ENCODE measurements around the gene PDE4A. TPM values are rescaled to one million over a fixed set of nuclear protein-coding genes. Genes with fewer than 3 reads are reported as not detected.
"Not testable (repeated sequence)": the region's sequence is repeated elsewhere in the genome, so short reads cannot be mapped to it uniquely, and the experiment has no call there.

PDE4A gene
- total and polyA plus RNA-seq, 2 donors (not counting 1 experiment from before 2014, with no cell fraction given), result 3.6 to 4.1 TPM

DNA sequence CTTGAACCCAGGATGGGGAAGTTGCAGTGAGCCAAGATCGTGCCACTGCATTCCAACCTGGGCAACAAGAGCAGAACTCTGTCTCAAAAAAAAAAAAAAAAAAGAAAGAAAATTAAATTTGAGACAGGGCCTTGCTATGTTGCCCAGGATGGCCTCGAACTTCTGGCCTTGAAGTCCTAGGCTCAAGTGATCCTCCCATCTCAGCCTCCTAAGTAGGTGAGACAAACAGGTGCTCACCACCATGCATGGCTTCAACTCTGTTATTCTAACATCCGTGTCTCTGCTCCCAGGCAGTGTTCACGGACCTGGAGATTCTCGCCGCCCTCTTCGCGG lies 40.3 kb downstream of the PDE4A start:
- no peaks in the 10 kb centered on the region for H3K27me3 ChIP-seq (ENCODE audit: control insufficient read depth, insufficient read depth, low read length)
- no peak overlapping the region for H3K9ac ChIP-seq (ENCODE audit: insufficient read depth, low read length)
- DNase-seq (ENCODE audit: low read depth in 2 of 2), result no peak
- H2AFZ ChIP-seq (ENCODE audit: low read length), result no peak overlapping the region
- no peak overlapping the region for H3K4me2 ChIP-seq (ENCODE audit: extremely low read depth, insufficient read depth, low read length)
- no peaks in the 10 kb centered on the region for H3K4me1 ChIP-seq (ENCODE audit: control insufficient read depth, extremely low read depth, insufficient read depth, low read length)
- H3K9me3 ChIP-seq (ENCODE audit: control insufficient read depth, insufficient read depth, low read depth, low read length), result no peaks in the 10 kb centered on the region
- H3K79me2 ChIP-seq (ENCODE audit: control insufficient read depth, insufficient read depth, low read length), result no peaks in the 10 kb centered on the region
- H3K4me3 ChIP-seq (replicated peaks in 1 of 4; ENCODE audit: control extremely low read depth in 1 of 4, insufficient read depth in 1 of 4, low read depth in 3 of 4, low read length in 4 of 4), result no peak overlapping the region
- no peaks in the 10 kb centered on the region for H4K20me1 ChIP-seq (ENCODE audit: control insufficient read depth, extremely low read depth, insufficient read depth, low read length)
- H3K36me3 ChIP-seq (ENCODE audit: control insufficient read depth, insufficient read depth, low read length), result peaks cover 3% of the 10 kb centered on the region
- TF ChIP-seq, protein P1, sequence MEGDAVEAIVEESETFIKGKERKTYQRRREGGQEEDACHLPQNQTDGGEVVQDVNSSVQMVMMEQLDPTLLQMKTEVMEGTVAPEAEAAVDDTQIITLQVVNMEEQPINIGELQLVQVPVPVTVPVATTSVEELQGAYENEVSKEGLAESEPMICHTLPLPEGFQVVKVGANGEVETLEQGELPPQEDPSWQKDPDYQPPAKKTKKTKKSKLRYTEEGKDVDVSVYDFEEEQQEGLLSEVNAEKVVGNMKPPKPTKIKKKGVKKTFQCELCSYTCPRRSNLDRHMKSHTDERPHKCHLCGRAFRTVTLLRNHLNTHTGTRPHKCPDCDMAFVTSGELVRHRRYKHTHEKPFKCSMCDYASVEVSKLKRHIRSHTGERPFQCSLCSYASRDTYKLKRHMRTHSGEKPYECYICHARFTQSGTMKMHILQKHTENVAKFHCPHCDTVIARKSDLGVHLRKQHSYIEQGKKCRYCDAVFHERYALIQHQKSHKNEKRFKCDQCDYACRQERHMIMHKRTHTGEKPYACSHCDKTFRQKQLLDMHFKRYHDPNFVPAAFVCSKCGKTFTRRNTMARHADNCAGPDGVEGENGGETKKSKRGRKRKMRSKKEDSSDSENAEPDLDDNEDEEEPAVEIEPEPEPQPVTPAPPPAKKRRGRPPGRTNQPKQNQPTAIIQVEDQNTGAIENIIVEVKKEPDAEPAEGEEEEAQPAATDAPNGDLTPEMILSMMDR (conservative IDR thresholded peaks at IDR 0.05 in 1 of 2, IDR thresholded peaks at IDR 0.05 in 1 of 2; ENCODE audit: low read depth in 1 of 2, low read length in 2 of 2), result no peak
- no peak for TF ChIP-seq EZH2 (IDR thresholded peaks at IDR 0.05; ENCODE audit: low read length, missing control alignments)
- H3K27ac ChIP-seq (ENCODE audit: insufficient read depth, low read length), result no peak overlapping the region

DNA sequence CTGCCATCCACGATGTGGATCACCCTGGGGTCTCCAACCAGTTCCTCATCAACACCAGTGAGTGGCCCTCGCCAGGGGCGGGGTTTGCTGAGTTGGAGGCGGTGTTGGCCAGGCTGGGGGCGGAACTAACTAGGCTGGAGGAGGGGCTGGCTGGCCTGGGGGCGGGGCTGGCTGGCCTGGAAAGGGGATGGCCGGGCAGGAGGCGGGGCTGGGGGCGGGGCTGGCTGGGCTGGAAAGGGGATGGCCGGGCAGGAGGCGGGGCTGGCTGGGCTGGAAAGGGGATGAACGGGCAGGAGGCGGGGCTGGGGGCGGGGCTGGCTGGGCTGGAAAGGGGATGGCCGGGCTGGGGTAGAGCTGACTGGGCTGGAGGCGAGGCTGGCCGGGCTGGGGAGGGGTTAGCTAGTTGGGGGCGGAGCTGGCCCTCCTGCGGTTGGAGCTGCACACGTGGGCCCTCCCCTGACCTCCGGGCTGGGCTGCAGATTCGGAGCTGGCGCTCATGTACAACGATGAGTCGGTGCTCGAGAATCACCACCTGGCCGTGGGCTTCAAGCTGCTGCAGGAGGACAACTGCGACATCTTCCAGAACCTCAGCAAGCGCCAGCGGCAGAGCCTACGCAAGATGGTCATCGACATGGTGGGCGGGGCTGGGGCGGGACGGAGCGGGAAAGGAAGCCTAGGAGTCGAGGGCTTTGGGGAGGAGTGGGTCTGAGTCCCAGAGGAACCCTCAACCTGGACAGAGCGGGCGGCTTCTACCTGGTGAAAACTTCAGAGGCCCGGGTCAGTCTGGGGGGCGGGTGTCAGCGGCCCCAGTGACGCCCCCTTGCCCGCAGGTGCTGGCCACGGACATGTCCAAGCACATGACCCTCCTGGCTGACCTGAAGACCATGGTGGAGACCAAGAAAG lies 41.0 kb downstream of the PDE4A start:
- DNase-seq (ENCODE audit: low read depth in 2 of 2), result peak; percentile 88
- H3K4me1 ChIP-seq (ENCODE audit: control insufficient read depth, extremely low read depth, insufficient read depth, low read length), result no peaks in the 10 kb centered on the region
- no peaks in the 10 kb centered on the region for H3K9me3 ChIP-seq (ENCODE audit: control insufficient read depth, insufficient read depth, low read depth, low read length)
- H4K20me1 ChIP-seq (ENCODE audit: control insufficient read depth, extremely low read depth, insufficient read depth, low read length), result no peaks in the 10 kb centered on the region
- H3K4me3 ChIP-seq (replicated peaks in 1 of 4; ENCODE audit: control extremely low read depth in 1 of 4, insufficient read depth in 1 of 4, low read depth in 3 of 4, low read length in 4 of 4), result peak overlapping the region in 1 of 4 experiments; percentile 36
- peak overlapping the region; percentile 9 for H2AFZ ChIP-seq (ENCODE audit: low read length)
- H3K4me2 ChIP-seq (ENCODE audit: extremely low read depth, insufficient read depth, low read length), result no peak overlapping the region
- no peaks in the 10 kb centered on the region for H3K79me2 ChIP-seq (ENCODE audit: control insufficient read depth, insufficient read depth, low read length)
- no peak overlapping the region for H3K27ac ChIP-seq (ENCODE audit: insufficient read depth, low read length)
- no peak overlapping the region for H3K9ac ChIP-seq (ENCODE audit: insufficient read depth, low read length)
- peaks cover 3% of the 10 kb centered on the region for H3K36me3 ChIP-seq (ENCODE audit: control insufficient read depth, insufficient read depth, low read length)
- no peaks in the 10 kb centered on the region for H3K27me3 ChIP-seq (ENCODE audit: control insufficient read depth, insufficient read depth, low read length)
- TF ChIP-seq, protein P1 (conservative IDR thresholded peaks at IDR 0.05 in 1 of 2, IDR thresholded peaks at IDR 0.05 in 1 of 2; ENCODE audit: low read depth in 1 of 2, low read length in 2 of 2), result no peak
- no peak for TF ChIP-seq EZH2 (IDR thresholded peaks at IDR 0.05; ENCODE audit: low read length, missing control alignments)

DNA sequence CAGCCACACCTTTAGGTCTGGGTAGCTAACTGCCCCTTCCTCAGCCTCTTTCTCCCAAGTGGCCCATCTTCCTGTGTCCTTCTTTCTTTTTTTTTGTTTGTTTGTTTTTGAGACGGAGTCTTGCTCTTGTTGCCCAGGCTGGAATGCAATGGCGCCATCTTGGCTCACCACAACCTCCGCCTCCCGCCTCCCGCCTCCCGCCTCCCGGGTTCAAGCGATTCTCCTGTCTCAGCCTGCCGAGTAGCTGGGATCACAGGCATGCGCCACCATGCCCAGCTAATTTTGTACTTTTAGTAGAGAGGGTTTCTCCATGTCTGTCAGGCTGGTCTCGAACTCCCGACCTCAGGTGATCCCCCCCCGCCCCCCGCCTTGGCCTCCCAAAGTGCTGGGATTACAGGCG lies 41.7 kb downstream of the PDE4A start:
- H3K79me2 ChIP-seq (ENCODE audit: control insufficient read depth, insufficient read depth, low read length); H4K20me1 ChIP-seq (ENCODE audit: control insufficient read depth, extremely low read depth, insufficient read depth, low read length); H3K4me2 ChIP-seq (ENCODE audit: extremely low read depth, insufficient read depth, low read length); H3K36me3 ChIP-seq (ENCODE audit: control insufficient read depth, insufficient read depth, low read length); H3K9ac ChIP-seq (ENCODE audit: insufficient read depth, low read length); H2AFZ ChIP-seq (ENCODE audit: low read length); H3K4me1 ChIP-seq (ENCODE audit: control insufficient read depth, extremely low read depth, insufficient read depth, low read length); H3K27ac ChIP-seq (ENCODE audit: insufficient read depth, low read length); H3K27me3 ChIP-seq (ENCODE audit: control insufficient read depth, insufficient read depth, low read length); DNase-seq (ENCODE audit: low read depth in 2 of 2); H3K4me3 ChIP-seq (replicated peaks in 1 of 4; ENCODE audit: control extremely low read depth in 1 of 4, insufficient read depth in 1 of 4, low read depth in 3 of 4, low read length in 4 of 4); H3K9me3 ChIP-seq (ENCODE audit: control insufficient read depth, insufficient read depth, low read depth, low read length): not testable (repeated sequence)

Measured in fibroblast of lung (primary cell).